WTC11 (cell line): ENCODE results near the gene GJD4.

Experiments
- CTCF ChIP-seq: fragments of 200-600 bp; IDR thresholded peaks from 2 replicates; pipeline ENCODE4 v1.8.0; 2022; ENCODE audit warnings: antibody characterized with exemption
- FOXP1 ChIP-seq: sonication (generic); formaldehyde crosslinking; IDR thresholded peaks from 2 replicates; pipeline ENCODE4 v1.8.0; 2022; ENCODE audit warnings: missing genetic modification reagents, mild to moderate bottlenecking, moderate library complexity, borderline replicate concordance
- KAT7 ChIP-seq: sonication (generic); formaldehyde crosslinking; IDR thresholded peaks from 2 replicates; pipeline ENCODE4 v1.8.1; 2023; ENCODE audit warnings: missing genetic modification reagents, mild to moderate bottlenecking, borderline replicate concordance
- MAX ChIP-seq: sonication (generic); formaldehyde crosslinking; IDR thresholded peaks from 2 replicates; pipeline ENCODE4 v1.8.0; 2022; ENCODE audit warnings: mild to moderate bottlenecking, missing genetic modification reagents
- NR2C2 ChIP-seq: sonication (generic); formaldehyde crosslinking; IDR thresholded peaks from 2 replicates; pipeline ENCODE4 v1.8.0; 2022; ENCODE audit warnings: mild to moderate bottlenecking, missing genetic modification reagents
- USF2 ChIP-seq: sonication (generic); formaldehyde crosslinking; IDR thresholded peaks from 2 replicates; pipeline ENCODE4 v1.8.1; 2023; ENCODE audit warnings: mild to moderate bottlenecking, missing genetic modification reagents, moderate library complexity
- ZNF138 ChIP-seq: sonication (generic); formaldehyde crosslinking; conservative IDR thresholded peaks from 2 replicates; pipeline ENCODE4 v1.8.1; 2022; ENCODE audit warnings: mild to moderate bottlenecking, moderate library complexity, missing genetic modification reagents
- ZSCAN18 ChIP-seq: fragments of 250-450 bp; sonication (Bioruptor Pico); IDR thresholded peaks from 2 replicates; pipeline ENCODE4 v2.1.2; 2022; ENCODE audit warnings: mild to moderate bottlenecking, moderate library complexity

GRCh38 chr10:35574924-35575352 is 30.2 kb upstream of the GJD4 start:
- no peak for TF ChIP-seq ZNF138 (CRISPR knock-in tag)
- no peak for TF ChIP-seq USF2 (CRISPR knock-in tag)
- TF ChIP-seq CTCF, result no peak; the same call in 1 of the 2 replicates
- no peak for TF ChIP-seq MAX (CRISPR knock-in tag)
- TF ChIP-seq ZSCAN18 (CRISPR knock-in tag), result no peak
- TF ChIP-seq FOXP1 (CRISPR knock-in tag), result no peak
- TF ChIP-seq KAT7, result no peak
- TF ChIP-seq NR2C2 (CRISPR knock-in tag), result no peak
